Fibroblast of peridontal ligament (primary cell): Measurements from ENCODE around the gene DSCAML1.

Experiments used
- DNase-seq: peaks from one replicate; pipeline ENCODE4 v3.0.0-alpha.2; 2010; ENCODE audit errors: extremely low read depth

The DSCAML1 gene

DNA sequence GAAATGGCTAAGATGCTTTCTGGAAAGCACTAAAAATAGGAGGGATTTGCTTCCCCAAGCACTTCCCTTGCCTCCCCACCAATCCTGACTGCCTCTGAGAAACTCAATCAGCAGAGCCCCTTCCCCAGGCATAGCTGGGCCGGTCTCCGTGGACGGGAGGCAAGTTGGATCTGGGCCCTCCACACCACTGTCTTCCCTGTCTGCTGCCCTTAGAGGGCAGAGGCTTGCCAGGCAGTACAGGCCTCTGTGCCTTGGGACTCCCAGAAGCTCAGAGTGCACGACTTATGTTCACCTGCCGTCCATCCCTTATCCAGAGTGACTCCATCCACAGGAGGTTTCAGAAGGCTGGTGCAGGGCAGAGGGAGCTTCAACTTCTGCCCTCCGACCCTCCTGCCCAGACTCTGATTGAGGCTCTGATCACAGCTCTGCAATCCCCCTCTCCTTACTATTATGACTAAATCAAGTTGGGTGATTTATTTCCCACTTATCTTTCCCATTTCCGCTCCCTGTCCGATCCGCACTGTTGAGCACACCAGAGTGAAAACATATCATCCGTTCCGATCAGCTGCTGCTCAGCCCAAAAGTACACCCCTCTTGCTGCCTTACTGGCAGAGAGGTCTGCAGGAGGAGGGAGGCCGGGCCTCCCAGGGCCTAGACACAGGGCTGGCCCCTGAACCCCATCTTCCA, 71.8 kb downstream of the DSCAML1 start:
- no peak for DNase-seq

GRCh38 chr11:117724621-117725020, 72.4 kb downstream of the DSCAML1 start:
- no peak for DNase-seq

DNA sequence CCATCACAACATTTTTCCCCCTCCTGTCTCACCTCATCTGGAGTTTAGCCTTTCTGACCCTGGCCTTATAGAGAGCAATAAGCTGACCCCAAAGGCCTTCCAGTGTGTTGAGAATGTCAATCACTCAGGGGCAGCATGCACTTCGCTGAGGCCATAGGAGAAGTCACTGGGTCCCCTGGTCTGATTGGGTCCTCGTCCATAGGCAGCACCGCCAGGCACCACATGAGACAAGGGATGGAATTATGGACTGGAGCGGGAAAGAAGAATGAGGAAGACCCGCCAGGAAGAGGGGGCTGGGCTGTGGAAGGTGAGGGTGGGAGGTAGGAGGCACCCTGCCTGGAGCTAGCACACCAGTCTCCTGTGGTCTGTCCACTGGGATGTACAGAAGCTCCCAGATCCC, 72.9 kb downstream of the DSCAML1 start:
- no peak for DNase-seq

- DNase-seq, result no peak
Observed at GRCh38 chr11:117723277-117724024, 73.6 kb downstream of the DSCAML1 start.

DNA sequence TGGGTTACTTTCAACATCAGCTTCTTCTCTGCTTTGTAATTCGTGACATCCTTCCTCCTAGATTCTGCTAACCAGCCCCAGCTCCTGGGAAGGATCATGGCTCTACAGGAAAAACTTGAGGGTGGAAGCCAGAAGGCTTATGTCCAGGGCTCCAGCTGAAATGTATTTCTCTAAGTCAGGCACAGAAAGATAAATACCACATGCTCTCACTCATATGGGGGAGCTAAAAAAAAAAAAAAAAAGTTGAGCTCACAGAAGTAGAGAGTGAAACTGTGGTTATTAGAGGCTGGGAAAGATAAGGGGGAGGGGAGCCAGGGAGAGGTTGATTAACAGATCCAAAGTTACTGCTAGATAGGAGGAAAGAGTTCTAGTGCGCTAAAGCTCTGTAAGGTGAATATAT, 74.9 kb downstream of the DSCAML1 start:
- DNase-seq, result peak; percentile 1

GRCh38 chr11:117720061-117720511, 76.9 kb downstream of the DSCAML1 start:
- DNase-seq, result no peak

DNA sequence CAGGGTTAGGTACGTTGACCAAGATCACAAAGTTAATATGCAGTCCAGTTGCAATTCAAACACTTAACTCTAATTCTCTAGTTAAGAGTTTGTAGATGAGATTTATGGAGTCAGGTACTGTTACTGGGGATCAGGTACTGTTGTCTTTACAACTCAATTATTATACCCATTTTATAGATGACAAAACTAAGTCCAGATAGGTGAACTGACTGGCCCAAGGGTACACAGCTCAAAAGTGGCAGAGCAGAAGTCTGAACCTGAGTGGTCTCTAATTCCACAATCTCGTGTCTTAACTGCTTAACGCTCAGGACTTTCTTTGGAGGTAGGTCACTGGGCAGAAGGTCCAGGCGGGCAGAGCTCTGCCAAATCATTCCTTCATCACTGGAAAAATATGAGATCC, 77.5 kb downstream of the DSCAML1 start:
- DNase-seq, result no peak

DNA sequence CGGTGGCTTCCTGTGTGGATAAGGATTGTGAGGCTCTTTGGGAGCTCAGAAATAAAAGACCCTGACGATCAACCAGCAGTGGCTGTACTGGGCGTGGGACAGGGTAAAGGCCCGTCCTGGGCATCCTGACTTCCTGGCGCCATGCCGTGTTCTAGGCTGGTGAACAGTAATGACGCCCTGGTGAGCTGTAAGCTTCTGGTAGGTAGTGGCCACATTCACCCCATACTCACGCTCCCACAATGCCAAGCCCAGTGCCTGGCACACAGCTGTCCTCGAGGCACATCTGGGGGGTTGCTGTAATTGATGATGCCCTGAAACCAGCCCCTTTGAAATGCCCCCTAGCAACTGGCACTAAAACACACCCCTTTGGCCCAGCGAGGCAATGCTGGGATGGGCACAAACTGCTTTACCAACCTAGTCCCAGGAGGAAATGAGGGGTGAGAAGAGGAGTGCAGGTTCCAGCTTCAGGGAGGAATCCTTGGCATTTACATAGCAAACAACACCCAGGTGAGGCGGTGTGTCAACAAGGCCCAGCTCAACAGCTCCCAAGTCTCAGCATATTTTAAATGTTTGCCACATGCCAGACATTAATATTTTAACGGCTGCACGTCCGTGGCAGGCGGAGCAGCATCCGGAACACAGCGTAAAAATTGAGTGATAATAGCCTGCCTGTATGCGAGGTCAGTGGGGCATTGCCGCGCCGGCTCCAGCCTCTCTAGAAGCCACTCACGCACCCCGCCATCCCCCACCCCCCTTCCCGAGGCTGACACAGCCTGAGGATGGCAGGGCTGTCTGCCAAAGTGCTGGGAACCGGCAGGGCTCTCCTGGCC, 79.3 kb downstream of the DSCAML1 start:
- no peak for DNase-seq

DNA sequence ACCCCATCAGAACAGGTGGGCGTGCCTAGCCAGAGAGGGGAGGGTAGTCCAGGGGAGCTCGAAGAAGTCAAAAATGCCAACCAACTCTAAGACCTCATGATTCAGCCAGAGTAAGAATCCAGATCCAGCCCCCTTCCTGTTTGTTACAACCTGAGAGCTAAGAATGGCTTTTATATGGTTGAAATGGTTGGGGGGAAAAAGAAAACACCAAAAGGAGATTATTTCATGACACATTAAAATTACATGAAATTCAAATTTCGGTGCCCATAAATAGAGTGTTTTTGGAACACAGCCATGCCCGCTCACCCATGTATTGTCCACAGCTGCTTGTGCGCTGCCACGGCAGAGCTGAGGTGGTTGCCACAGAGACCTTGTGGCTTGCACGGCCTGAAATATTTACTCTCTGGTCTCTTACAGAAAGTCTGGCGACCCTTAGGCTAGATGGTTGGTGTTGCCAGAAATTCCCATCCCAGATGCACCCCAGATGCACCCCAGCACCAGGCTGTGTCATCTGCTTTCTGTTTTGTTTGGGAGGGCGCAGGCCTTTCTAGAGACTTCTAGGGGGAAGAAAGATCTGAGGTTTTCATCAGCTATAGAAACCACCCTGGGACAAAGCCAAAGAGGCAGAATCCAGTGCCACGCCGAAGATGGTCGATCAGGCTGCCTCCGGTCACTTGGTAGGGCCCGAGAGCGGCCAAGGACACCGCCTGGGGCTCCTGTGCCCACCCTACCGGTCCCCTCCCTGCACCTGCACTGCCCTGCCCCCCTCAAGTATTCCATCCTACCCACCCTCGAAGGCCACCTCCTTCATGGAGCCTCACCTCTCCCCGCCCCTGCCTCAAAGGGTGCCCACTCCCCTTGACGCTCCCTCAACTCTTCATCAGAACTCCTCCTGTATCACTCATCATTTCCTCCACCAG, 80.2 kb downstream of the DSCAML1 start:
- DNase-seq, result no peak

DNA sequence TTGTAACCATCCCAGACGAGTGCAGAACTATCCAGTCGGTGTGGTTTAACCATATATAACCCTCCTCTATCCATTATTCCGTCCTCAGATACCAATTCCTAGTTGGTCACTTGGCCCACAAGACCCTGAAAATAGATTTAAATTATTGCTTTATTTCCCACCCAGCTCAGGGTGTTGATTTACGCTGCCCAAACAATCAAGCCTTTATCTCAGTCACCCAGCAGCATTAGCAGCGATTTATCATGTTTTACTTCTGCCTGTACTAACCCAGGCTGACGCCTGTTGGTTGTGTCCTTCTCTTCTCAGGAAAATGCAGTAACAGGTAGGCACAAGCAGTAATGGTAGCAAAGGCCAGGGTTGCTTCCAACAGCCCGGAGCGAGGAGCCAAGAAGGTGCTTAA, 81.2 kb downstream of the DSCAML1 start:
- no peak for DNase-seq

DNA sequence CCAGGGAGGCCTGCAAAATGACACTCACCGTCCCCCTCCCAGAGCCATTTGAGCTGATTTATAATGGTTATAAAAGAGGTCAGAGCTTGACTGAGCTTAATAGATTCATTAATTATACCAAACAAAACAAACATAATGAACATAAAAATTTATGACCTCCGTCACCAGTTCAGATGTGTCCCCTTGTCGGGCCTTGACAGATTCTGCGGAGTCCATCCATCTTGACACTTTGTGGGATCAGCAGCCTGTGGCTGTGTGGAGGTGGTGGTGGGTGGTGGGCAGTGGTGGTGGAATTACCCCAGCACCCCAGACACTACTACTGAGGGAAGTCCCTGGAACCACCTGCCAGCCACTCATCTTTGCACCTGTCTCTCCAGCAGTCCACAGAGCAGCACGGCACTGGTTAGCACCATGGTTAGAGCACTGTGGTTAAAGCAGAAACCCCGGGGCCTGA, 83.5 kb downstream of the DSCAML1 start:
- DNase-seq, result no peak

GRCh38 chr11:117712530-117712929, 84.5 kb downstream of the DSCAML1 start:
- DNase-seq, result no peak

GRCh38 chr11:117711331-117711730, 85.7 kb downstream of the DSCAML1 start:
- DNase-seq, result no peak

DNA sequence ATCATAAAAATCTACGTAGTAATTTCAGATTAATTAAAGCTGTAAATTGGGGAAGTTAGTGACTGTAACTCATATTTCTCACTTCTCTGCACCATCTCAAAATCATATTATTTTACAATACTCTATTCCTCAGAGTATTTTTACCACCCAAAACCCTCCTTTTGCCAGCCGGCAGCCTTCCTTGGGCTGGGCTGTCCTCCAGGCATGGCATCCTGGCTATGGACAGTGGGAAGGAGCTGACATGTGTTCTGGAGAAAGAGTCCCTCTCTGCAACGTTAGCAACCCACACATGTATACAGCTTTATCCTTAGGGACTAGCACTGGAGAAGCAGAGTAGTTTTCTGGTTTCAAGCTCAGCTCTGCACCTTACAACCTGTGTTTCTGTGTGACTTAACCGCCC, 86.8 kb downstream of the DSCAML1 start:
- DNase-seq, result no peak

GRCh38 chr11:117706322-117706814, 90.6 kb downstream of the DSCAML1 start:
- DNase-seq, result no peak

DNA sequence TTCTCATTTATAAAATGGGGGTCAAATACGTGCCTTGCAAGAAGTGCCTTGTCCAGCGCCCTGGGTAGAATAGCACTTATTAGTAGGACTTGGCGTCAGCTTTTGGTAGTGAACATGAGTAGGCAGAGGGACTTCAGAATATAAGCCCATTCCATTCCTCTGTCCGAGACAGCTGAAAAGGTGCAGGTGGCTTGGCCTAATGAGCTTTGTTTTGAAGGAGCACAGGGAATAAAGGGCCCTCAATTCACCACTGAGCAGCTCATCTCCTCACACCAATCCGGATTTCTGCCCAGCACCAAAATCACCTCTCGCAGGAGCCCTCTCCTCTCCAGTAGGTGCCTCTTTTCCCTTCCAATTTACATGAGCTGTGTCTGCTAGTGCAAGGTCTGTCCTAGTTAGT, 91.2 kb downstream of the DSCAML1 start:
- DNase-seq, result no peak

DNA sequence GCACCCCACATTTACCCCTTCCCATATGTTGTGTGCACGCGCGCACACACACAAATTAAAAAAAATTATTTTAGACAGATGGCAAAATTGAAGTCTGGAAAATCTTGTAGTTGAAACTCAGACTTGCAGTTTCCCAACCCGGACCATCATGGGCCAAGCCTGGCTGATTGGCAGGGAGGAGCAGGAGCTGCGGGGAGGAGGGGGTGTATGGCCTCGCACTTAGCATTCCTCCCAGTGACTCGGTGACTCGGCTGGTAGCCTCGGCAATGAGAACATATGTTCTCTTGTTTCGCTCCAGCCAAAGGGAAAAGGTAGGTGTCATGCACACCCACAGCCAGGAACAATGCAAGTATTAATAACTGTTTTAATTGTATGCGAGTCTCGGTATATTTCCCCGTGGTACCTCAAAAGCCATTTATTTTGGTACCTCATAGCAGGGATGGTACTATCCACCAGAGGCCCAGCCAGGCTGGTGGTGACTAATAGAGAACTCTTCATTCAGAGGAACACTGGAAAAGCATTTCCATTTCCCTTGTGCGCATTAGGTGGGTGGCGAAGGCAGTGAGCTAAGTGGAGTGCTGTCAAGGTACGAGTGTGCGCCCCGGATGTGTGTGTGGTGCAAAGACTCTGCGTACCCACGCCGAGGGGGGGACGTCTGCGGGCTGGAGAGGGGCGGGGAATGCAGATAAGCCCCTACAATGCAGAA, 92.5 kb downstream of the DSCAML1 start:
- DNase-seq, result no peak

DNA sequence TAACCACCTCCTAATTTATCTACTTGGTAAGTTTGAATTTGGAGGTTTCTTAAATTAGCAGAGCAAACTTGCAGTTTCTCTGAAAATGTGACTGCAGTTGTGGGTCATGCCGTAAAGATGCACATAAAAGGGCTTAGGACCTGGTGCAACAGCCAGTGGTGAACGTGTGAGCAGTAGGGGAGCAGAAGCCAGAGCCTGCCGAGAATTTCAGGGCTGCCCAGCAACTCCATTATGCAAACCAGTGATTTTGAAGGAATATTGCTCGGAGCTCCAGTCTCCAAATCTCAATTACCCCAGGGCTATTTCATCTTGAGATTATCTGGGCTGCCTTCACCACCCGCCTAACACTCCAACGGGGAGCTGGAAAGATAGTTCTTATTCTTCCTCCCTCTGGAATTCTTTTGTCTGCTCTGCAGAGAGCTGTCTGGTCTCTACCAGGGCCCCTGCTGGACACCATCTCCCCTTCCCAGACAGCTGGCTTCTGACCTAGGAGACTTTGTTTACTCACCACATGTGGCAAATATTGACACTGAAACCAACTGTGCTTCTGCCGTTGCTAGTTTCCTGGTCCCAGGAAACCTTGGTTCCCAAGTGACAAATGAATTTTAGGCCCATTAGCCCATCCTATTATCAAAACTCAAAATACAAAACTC, 93.9 kb downstream of the DSCAML1 start:
- no peak for DNase-seq

GRCh38 chr11:117701781-117702180, 95.2 kb downstream of the DSCAML1 start:
- no peak for DNase-seq

GRCh38 chr11:117700551-117700950, 96.5 kb downstream of the DSCAML1 start:
- no peak for DNase-seq
